ENCODE data around the gene OR1S1.
"Not testable (repeated sequence)": the region's sequence is repeated elsewhere in the genome, so short reads cannot be mapped to it uniquely, and the experiment has no call there.

Gene OR1S1

GRCh38 chr11:58212420-58212819 lies at the start of gene OR1S1:
Gene OR1S1 (plus strand): TSS chr11:58212720.
- DNase-seq (ENCODE audit: low spot score), result not testable (repeated sequence)

DNA sequence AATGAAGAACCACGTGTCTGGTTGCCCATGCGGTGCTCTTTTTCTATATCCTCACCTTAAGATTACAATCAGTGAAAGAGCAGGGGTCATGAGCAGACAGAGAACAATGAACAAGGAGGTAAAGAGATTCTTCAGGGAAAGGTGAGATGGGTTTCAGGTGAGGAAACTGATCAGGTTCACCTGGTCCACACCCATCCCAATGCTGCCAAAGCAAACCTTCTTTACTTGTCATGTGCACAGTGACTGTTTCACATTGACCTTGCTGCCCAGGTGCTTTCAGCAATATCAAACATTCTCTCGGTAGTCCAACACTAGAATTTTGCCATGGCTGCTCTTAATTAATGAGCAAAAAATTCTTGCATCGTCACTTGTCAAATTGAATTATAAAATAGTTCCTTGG lies 48.1 kb upstream of the OR1S1 start:
- DNase-seq (ENCODE audit: low spot score), result no peak

- no peak for DNase-seq (ENCODE audit: low spot score)
Observed at GRCh38 chr11:58164990-58165389, 47.5 kb upstream of the OR1S1 start.

- no peak for DNase-seq (ENCODE audit: low spot score)
Observed at GRCh38 chr11:58165504-58166106, 46.9 kb upstream of the OR1S1 start.

GRCh38 chr11:58177409-58178054 lies 35.0 kb upstream of the OR1S1 start:
- DNase-seq (ENCODE audit: low spot score), result no peak

DNA sequence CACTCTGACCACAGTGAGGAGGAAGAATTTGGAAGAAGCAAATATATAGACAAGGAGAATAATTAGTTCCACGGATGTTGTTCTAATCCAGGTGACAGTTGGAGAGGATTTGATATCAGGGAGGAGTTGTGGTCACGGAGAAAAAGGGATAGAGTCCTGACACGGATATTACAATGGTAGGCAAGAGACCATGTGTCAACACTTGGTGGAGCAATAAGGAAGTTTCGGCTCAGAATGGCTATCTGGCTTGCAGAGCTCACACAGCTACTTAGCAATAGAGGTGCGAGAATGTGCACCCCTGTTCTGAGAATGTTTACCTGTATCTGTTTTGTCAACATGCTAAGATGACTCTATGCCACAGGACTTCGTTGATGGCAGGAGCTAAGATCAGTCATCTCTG lies 34.1 kb upstream of the OR1S1 start:
- no peak for DNase-seq (ENCODE audit: low spot score)

GRCh38 chr11:58179648-58180047 lies 32.9 kb upstream of the OR1S1 start:
- DNase-seq (ENCODE audit: low spot score), result no peak

- DNase-seq (ENCODE audit: low spot score), result no peak
Observed at GRCh38 chr11:58186938-58187337, 25.6 kb upstream of the OR1S1 start.

DNA sequence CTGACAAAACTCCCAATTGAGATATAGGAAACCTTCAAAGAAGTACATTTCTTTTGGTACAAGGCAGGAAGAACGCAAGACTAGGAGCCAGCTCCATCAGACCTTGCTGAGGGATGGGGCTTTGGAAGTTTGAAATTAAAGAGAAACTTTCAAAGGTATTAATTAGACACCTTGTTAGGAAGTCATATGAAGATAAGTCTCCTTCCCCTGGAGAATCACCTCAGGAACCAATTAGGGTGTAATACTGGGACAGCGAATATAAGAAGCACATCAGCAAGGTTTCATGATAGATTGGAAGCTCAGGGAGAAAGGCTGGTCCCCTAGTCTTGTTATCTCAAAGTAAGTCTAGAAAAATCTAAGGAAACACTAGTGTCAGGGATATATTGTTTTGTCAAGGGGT lies 23.8 kb upstream of the OR1S1 start, which contains the start of gene OR9Q2:
OR9Q2 (plus strand) TSS at position 301 of the 400 bp plus-strand sequence. CDS start 1,421 bp downstream, outside the sequence.
- DNase-seq (ENCODE audit: low spot score), result no peak

- DNase-seq (ENCODE audit: low spot score), result no peak
Observed at GRCh38 chr11:58192229-58192628, 20.3 kb upstream of the OR1S1 start.

- DNase-seq (ENCODE audit: low spot score), result no peak
Observed at GRCh38 chr11:58193391-58193790, 19.1 kb upstream of the OR1S1 start.

GRCh38 chr11:58195939-58196338 lies 16.6 kb upstream of the OR1S1 start:
- DNase-seq (ENCODE audit: low spot score), result no peak

GRCh38 chr11:58199271-58199670 lies 13.2 kb upstream of the OR1S1 start:
- DNase-seq (ENCODE audit: low spot score), result no peak

DNA sequence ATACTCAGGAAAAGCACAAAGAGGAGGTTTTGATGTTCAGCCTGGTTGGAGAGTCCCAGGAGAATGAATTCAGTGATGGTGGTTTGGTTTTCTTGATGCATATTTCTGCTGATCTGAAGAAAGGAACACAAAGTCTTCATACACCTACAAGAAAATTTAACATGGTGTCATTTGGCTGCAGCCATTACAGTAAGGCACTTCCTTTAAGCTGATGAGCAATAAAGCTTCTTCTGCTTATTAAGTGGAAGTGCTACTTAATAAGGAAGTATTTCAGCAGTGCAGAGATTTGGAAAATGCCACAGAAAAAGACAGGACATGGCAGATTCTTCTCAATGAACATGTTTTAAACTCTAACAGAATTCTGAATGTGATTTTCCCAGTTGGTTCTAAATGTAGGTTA lies 8.5 kb upstream of the OR1S1 start, which contains the start of gene OR1S2:
OR1S2 (minus strand) TSS at position 101 of the 400 bp plus-strand sequence; CDS start at position 101, 0 bp downstream.
- DNase-seq (ENCODE audit: low spot score), result no peak

GRCh38 chr11:58216476-58216875 lies 4.0 kb downstream of the OR1S1 start:
- no peak for DNase-seq (ENCODE audit: low spot score)

DNA sequence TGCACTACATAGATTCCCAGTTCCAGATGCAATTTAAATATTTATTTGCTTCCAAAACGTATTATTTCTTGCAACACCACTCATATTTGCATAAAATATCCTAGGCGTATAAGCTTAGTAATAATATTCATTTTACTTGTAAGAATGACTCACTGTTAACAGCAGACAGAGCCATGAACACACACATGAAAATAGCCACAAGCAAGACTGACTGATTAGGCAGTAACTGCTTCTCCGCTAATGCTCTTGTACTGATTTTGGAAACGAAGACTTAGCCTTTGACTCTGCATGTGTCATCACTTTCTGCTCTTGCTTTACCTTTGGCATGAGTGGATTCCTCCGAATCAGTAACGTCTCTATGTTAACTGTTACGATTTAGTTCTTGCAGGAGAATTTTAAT lies 10.2 kb downstream of the OR1S1 start:
- no peak for DNase-seq (ENCODE audit: low spot score)

DNA sequence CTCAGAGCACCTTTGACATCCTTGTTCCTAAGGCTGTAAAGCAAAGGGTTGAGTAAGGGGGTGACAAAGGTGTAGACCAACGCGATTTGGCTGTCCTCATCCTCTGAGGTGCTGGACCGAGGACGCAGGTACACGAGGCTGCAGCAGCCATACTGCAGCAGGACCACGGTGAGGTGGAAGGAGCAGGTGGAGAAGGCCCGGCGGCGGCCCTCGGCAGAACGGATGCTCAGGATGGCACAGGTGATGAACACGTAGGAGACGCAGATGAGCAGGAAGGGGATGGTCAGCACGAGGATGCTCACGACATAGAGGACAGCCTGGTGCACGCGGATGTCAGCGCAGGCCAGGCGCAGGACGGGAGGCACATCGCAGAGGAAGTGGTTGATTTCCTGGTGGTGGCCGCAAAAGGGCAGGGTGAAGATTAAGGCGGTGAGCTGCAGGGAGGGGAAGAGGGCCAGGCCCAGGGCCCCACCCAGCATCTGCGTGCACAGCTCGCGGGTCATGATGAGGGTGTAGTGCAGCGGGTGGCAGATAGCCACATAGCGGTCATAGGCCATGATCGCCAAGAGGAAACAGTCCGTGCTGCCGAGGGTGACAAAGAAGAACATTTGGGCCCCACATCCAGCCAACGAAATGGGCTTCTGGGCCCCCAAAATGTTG lies 15.6 kb downstream of the OR1S1 start:
- DNase-seq (ENCODE audit: low spot score), result no peak

DNA sequence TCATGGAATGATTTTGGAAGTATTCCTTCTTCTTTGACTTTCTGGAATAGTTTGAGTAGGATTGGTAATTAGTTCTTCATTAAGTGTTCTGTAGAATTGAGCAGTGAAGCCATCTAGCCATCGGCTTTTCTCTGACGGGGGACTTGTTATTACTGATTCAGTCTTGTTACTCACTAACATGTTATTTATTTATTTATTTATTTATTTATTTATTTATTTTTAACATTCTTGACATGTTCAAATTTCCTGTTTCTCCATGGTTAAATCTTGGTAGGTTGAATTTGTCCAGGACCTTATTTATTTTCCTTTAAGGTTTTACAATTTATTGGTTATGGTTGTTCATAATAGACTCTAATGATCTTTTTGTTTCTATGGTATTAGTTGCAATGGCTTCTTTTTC lies 31.4 kb downstream of the OR1S1 start:
- DNase-seq (ENCODE audit: low spot score), result no peak

- DNase-seq (ENCODE audit: low spot score), result no peak
Observed at GRCh38 chr11:58254936-58255335, 42.4 kb downstream of the OR1S1 start.

DNA sequence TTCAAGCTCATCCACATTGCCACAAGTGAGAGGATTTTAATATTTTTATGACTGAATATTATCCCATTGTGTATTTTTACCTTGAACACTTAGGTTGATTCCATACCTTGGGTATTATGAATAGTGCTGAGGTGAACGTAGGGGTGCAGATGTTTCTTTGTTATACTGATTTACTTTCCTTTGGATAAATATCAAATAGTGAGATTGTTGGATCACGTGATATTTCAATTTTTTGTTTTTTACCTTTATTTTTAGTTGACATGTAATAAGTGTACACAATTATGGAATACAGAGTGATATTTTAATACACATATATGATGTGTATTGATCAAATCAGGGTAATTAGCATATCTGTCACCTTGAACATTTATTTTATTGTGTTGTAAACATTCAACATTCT lies 47.5 kb downstream of the OR1S1 start:
- no peak for DNase-seq (ENCODE audit: low spot score)
